ENCODE results near the gene MRPS35.

Gene MRPS35

GRCh38 chr12:27674989-27675388 lies 35.6 kb upstream of the MRPS35 start:
- H3K27ac ChIP-seq: no peak overlapping the region
- TF ChIP-seq, protein P1, sequence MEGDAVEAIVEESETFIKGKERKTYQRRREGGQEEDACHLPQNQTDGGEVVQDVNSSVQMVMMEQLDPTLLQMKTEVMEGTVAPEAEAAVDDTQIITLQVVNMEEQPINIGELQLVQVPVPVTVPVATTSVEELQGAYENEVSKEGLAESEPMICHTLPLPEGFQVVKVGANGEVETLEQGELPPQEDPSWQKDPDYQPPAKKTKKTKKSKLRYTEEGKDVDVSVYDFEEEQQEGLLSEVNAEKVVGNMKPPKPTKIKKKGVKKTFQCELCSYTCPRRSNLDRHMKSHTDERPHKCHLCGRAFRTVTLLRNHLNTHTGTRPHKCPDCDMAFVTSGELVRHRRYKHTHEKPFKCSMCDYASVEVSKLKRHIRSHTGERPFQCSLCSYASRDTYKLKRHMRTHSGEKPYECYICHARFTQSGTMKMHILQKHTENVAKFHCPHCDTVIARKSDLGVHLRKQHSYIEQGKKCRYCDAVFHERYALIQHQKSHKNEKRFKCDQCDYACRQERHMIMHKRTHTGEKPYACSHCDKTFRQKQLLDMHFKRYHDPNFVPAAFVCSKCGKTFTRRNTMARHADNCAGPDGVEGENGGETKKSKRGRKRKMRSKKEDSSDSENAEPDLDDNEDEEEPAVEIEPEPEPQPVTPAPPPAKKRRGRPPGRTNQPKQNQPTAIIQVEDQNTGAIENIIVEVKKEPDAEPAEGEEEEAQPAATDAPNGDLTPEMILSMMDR (IDR thresholded peaks at IDR 0.05): no peak
- TF ChIP-seq ZFX (IDR thresholded peaks at IDR 0.05; ENCODE audit: borderline replicate concordance): no peak

- H3K27ac ChIP-seq: no peak overlapping the region
- TF ChIP-seq ZFX (IDR thresholded peaks at IDR 0.05; ENCODE audit: borderline replicate concordance): no peak
- TF ChIP-seq, protein P1 (IDR thresholded peaks at IDR 0.05): no peak
Measured at GRCh38 chr12:27680619-27681018, 30.0 kb upstream of the MRPS35 start.

DNA sequence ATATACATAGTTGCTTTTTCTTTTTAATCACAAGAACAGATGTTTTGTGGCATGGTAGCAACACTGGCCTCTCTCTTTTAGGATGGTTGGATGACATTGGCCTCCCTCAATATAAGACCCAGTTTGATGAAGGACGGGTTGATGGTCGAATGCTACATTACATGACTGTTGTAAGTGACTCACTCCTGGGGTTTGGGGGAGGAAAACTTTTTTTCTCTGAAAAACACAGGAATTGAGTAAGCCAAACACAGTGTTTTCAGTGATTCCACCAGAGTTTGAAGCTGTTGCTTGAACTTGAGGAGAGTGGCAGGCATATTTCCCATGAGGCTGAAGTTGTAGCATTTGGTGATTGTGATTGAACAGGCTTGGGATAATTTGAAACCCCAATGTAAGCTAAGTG lies 28.1 kb upstream of the MRPS35 start:
- TF ChIP-seq, protein P1 (IDR thresholded peaks at IDR 0.05): no peak
- no peak for TF ChIP-seq ZFX (IDR thresholded peaks at IDR 0.05; ENCODE audit: borderline replicate concordance)
- no peak overlapping the region for H3K27ac ChIP-seq

GRCh38 chr12:27685274-27685673 lies 25.4 kb upstream of the MRPS35 start:
- TF ChIP-seq, protein P1 (IDR thresholded peaks at IDR 0.05): no peak
- no peak for TF ChIP-seq ZFX (IDR thresholded peaks at IDR 0.05; ENCODE audit: borderline replicate concordance)
- no peak overlapping the region for H3K27ac ChIP-seq

GRCh38 chr12:27686147-27686546 lies 24.5 kb upstream of the MRPS35 start:
- H3K27ac ChIP-seq: no peak overlapping the region
- TF ChIP-seq, protein P1 (IDR thresholded peaks at IDR 0.05): no peak
- no peak for TF ChIP-seq ZFX (IDR thresholded peaks at IDR 0.05; ENCODE audit: borderline replicate concordance)

DNA sequence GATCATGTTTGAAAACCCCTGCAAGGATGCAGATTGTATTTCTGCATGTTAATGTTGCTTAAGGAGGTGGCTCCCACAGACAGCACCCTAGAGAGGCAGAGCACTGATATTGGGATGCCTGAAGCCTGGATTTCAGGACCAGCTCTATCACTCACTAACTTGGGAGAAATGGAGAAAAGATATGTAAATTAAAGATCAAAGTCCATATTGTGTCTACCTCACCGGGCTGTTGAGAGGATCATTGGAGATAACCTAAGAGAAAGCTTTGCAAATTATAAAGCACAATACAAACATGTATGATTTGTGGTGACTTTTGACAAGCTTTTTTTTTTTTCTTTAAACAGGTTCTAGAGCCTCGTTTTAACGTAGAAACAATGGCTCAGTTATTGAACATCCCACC lies 22.0 kb upstream of the MRPS35 start:
- TF ChIP-seq, protein P1 (IDR thresholded peaks at IDR 0.05): no peak; the same call in 1 of the 2 replicates
- TF ChIP-seq ZFX (IDR thresholded peaks at IDR 0.05; ENCODE audit: borderline replicate concordance): no peak

GRCh38 chr12:27689558-27690180 lies 21.0 kb upstream of the MRPS35 start:
- H3K27ac ChIP-seq: no peak overlapping the region
- TF ChIP-seq, protein P1 (IDR thresholded peaks at IDR 0.05): no peak
- TF ChIP-seq ZFX (IDR thresholded peaks at IDR 0.05; ENCODE audit: borderline replicate concordance): no peak

More for the DNA sequence above, 22.0 kb upstream of the MRPS35 start:
- no peak overlapping the region for H3K27ac ChIP-seq

All from 22Rv1 (cell line).